ENCODE results near the gene PFDN1.

PFDN1 gene

GRCh38 chr5:140197023-140197422, 105.9 kb downstream of the PFDN1 start:
- DNase-seq (ENCODE audit: low spot score) = no peak
- TF ChIP-seq CTCF (IDR thresholded peaks at IDR 0.05) = no peak
- no peak overlapping the region for H3K27ac ChIP-seq
- H3K4me3 ChIP-seq = no peak overlapping the region

GRCh38 chr5:140196115-140196814, 106.6 kb downstream of the PFDN1 start:
- no peak overlapping the region for H3K27ac ChIP-seq
- DNase-seq (ENCODE audit: low spot score) = no peak
- TF ChIP-seq CTCF (IDR thresholded peaks at IDR 0.05) = no peak
- H3K4me3 ChIP-seq = no peak overlapping the region
